Activated CD8-positive, alpha-beta T cell treated with anti-CD3 and anti-CD28 coated beads for 36 hours (primary cell): ENCODE measurements around the gene CLEC2D. TPM values are rescaled to one million over a fixed set of nuclear protein-coding genes. Genes with fewer than 3 reads are reported as not detected.

Experiments used
- ATAC-seq: fragments of 200-7000 bp; cut with Tn5 transposase; one replicate; pipeline ENCODE4 v1.10.0; 2021; ENCODE audit warnings: mild to moderate bottlenecking, moderate library complexity
- CTCF ChIA-PET: fragments of 350-600 bp; sonication (Branson Sonifier 250); formaldehyde crosslinking; loops from one replicate; lab custom pipeline; 2021; ENCODE audit warnings: antibody characterized with exemption; lab: Charles Lee
- POLR2A ChIA-PET: fragments of 350-600 bp; sonication (Branson Sonifier 250); formaldehyde crosslinking; loops from one replicate; lab custom pipeline; 2021; ENCODE audit warnings: antibody characterized with exemption; lab: Charles Lee
- DNase-seq: peaks from one replicate; pipeline ENCODE4 v3.0.0-alpha.2; 2020
- H3K27ac Mint-ChIP-seq: one replicate; pipeline ENCODE4 v1.8.0; 2021; ENCODE audit warnings: mild to moderate bottlenecking, mixed read lengths
- H3K27me3 Mint-ChIP-seq: one replicate; pipeline ENCODE4 v1.8.0; 2021; ENCODE audit warnings: mixed read lengths
- H3K36me3 Mint-ChIP-seq: one replicate; pipeline ENCODE4 v1.8.0; 2021; ENCODE audit warnings: low read depth, mixed read lengths
- H3K4me1 Mint-ChIP-seq: one replicate; pipeline ENCODE4 v1.8.0; 2021; ENCODE audit warnings: low read depth, mixed read lengths
- H3K4me3 Mint-ChIP-seq: one replicate; pipeline ENCODE4 v1.8.0; 2021; ENCODE audit warnings: mild to moderate bottlenecking, moderate library complexity, mixed read lengths
- H3K9me3 Mint-ChIP-seq: one replicate; pipeline ENCODE4 v1.8.0; 2021; ENCODE audit warnings: mixed read lengths
- intact Hi-C: fragments of 100-400 bp; cut with micrococcal nuclease; formaldehyde crosslinking; loops from one replicate; pipeline ENCODE4 v1.10.0; 2022
- total RNA-seq, 2 experiments: library from RNA; stranded (reverse); gene quantifications; one replicate each; pipeline ENCODE4 v1.2.3, GENCODE V29; 2021
- TF ChIP-seq, protein P1 (sequence below): fragments of 200-600 bp; IDR thresholded peaks from one replicate; pipeline ENCODE4 v1.8.0; 2022; ENCODE audit warnings: antibody characterized with exemption, mild to moderate bottlenecking

The CLEC2D gene
- total RNA-seq, 2 experiments from 2014 or later = 240 to 259 TPM

DNA sequence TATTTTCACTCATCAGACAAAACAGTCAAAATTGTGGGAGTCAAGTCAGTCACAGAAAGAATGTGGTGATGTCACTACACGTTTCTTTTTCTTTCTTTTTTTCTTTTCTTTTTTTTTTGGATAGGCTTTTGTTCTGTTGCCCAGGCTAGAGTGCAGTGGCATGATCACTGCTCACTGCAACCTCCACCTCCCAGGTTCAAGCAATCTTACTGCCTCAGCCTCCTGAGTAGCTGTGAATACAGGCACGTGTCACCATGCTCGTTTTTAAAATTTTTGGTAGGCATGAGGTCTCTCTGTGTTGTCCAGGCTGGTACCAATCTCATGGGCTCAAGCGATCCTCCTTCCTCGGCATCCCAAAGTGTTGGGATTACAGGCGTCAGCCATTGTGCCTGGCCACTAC lies 61.1 kb downstream of the CLEC2D start:
- H3K27me3 Mint-ChIP-seq = no peaks in the 10 kb centered on the region
- H3K4me3 Mint-ChIP-seq = peak overlapping the region; percentile 76
- TF ChIP-seq, protein P1, sequence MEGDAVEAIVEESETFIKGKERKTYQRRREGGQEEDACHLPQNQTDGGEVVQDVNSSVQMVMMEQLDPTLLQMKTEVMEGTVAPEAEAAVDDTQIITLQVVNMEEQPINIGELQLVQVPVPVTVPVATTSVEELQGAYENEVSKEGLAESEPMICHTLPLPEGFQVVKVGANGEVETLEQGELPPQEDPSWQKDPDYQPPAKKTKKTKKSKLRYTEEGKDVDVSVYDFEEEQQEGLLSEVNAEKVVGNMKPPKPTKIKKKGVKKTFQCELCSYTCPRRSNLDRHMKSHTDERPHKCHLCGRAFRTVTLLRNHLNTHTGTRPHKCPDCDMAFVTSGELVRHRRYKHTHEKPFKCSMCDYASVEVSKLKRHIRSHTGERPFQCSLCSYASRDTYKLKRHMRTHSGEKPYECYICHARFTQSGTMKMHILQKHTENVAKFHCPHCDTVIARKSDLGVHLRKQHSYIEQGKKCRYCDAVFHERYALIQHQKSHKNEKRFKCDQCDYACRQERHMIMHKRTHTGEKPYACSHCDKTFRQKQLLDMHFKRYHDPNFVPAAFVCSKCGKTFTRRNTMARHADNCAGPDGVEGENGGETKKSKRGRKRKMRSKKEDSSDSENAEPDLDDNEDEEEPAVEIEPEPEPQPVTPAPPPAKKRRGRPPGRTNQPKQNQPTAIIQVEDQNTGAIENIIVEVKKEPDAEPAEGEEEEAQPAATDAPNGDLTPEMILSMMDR = no peak
- H3K36me3 Mint-ChIP-seq = peaks cover 6% of the 10 kb centered on the region
- peaks cover 2% of the 10 kb centered on the region for H3K9me3 Mint-ChIP-seq
- H3K4me1 Mint-ChIP-seq = peaks cover 41% of the 10 kb centered on the region
- intact Hi-C loops = no loop called here
- POLR2A ChIA-PET = interaction anchor here (1.2 to 2.3 kb wide), 5 partner anchors 12 to 83 kb away, joined by 3 to 9 read pairs (median 5); no protein-coding TSS in a partner anchor
- ATAC-seq = no peak
- CTCF ChIA-PET = interaction anchor here (1.2 to 2.3 kb wide), 4 partner anchors 12 to 22 kb away, joined by 3 to 9 read pairs (median 6); no protein-coding TSS in a partner anchor
- H3K27ac Mint-ChIP-seq = no peak overlapping the region
- DNase-seq = no peak

DNA sequence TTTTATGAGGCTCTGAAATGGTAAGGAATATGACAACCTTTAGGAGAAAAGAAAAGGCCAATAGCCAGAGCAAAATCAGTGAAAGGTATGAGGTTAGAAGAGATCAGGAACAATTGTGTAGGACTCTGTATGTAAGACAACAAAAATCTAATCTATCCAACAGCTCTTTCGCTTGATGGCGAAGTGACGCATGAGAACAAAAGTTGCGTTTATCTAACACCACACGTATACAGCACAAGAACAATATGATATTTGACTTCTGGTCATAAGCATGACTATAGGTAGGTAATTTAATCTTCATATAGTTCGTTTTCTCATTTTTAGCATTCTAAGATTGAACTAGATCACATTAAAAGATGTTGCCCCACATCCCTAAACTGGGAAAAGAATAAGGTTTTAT lies 61.9 kb downstream of the CLEC2D start:
- DNase-seq (no peak), ATAC-seq (no peak)
- CTCF ChIA-PET = interaction anchor here (0.6 to 4.2 kb wide), 3 partner anchors 11 to 23 kb away, joined by 3 to 20 read pairs (median 9); no protein-coding TSS in a partner anchor
- peaks cover 6% of the 10 kb centered on the region for H3K36me3 Mint-ChIP-seq
- H3K27me3 Mint-ChIP-seq = no peaks in the 10 kb centered on the region
- peak overlapping the region; percentile 88 for H3K27ac Mint-ChIP-seq
- POLR2A ChIA-PET = interaction anchor here (1.0 to 2.3 kb wide), 3 partner anchors 23 to 63 kb away, joined by 5 to 11 read pairs (median 9); no protein-coding TSS in a partner anchor
- H3K4me3 Mint-ChIP-seq = peak overlapping the region; percentile 76
- intact Hi-C loops = no loop called here
- peaks cover 4% of the 10 kb centered on the region for H3K9me3 Mint-ChIP-seq
- H3K4me1 Mint-ChIP-seq = peaks cover 42% of the 10 kb centered on the region
- TF ChIP-seq, protein P1 = no peak

DNA sequence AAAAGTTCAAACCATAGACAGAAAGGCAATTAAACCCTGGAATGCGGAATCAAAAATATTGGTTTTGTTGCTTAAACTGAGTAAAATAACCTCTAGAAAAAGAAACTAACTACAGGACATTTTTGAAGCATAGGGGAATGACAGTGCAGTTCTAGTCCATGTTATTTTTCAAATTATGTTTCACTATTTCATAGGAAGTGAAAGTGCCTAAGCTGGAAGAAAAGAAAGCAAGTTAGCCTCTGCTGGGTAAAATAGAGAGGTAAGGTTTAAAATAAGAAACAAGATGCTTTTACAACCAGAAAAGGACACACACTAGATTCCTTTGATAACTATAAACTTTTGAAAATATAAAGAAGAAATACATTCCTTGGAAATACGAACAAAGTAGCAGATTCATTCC lies 62.3 kb downstream of the CLEC2D start:
- no peaks in the 10 kb centered on the region for H3K27me3 Mint-ChIP-seq
- ChIA-PET POLR2A (interaction anchor here (1.0 to 2.3 kb wide), 5 partner anchors 23 to 77 kb away, joined by 3 to 11 read pairs (median 8); no protein-coding TSS in a partner anchor), CTCF (interaction anchor here (0.6 to 4.2 kb wide), 3 partner anchors 11 to 23 kb away, joined by 3 to 20 read pairs (median 6); no protein-coding TSS in a partner anchor)
- TF ChIP-seq, protein P1 = no peak
- peaks cover 4% of the 10 kb centered on the region for H3K9me3 Mint-ChIP-seq
- H3K4me3 Mint-ChIP-seq = peak overlapping the region; percentile 76
- peak overlapping the region; percentile 88 for H3K27ac Mint-ChIP-seq
- ATAC-seq (peak; percentile 65), DNase-seq (no peak)
- intact Hi-C loops = no loop called here
- H3K4me1 Mint-ChIP-seq = peaks cover 46% of the 10 kb centered on the region
- peaks cover 6% of the 10 kb centered on the region for H3K36me3 Mint-ChIP-seq

DNA sequence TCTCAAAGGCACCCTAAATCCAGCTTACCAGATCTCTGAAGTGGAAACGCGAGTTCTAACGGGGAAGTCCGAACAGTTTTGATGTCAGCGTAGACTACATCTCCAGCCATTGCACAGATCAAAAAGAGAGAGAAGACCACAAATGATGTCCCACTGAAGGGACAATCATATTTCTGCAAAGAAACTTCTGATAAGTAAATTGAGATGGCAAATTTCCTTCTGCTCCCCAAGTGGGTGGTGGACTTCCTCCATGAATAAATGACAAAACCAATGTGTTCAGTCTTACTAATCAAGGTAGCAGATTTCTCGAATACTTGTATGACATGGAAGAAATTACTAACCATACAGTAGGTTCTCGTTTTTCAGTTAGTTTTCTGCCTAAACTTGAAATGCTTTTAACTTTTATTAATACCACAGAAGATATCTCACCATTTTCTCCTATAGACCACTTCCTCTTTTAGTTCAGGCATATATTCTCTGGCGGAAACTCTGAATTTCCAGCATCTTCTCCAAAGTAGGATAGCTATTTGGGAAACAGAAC lies 63.5 kb downstream of the CLEC2D start, which contains the start of gene CLECL1:
Gene CLECL1 (minus strand): TSS at position 177 of the 541 bp plus-strand sequence.
- Mint-ChIP-seq H3K36me3 (peaks cover 6% of the 10 kb centered on the region), H3K27ac (peak within 1 kb of the TSS; percentile 88), H3K27me3 (no peaks in the 10 kb centered on the region), H3K9me3 (peaks cover 4% of the 10 kb centered on the region), H3K4me1 (peaks cover 57% of the 10 kb centered on the region), H3K4me3 (peak within 1 kb of the TSS; percentile 76)
- TF ChIP-seq, protein P1 = no peak
- ChIA-PET CTCF (interaction anchor here (0.7 to 4.2 kb wide), 5 partner anchors 10 to 101 kb away, joined by 3 to 20 read pairs (median 3); no protein-coding TSS in a partner anchor), POLR2A (interaction anchor here (0.9 to 2.1 kb wide), 6 partner anchors 24 to 78 kb away, joined by 3 to 11 read pairs (median 5); partner anchors contain the start of gene CD69)
- intact Hi-C loops = no loop called here
- ATAC-seq (peak; percentile 70), DNase-seq (peak; percentile 40)

DNA sequence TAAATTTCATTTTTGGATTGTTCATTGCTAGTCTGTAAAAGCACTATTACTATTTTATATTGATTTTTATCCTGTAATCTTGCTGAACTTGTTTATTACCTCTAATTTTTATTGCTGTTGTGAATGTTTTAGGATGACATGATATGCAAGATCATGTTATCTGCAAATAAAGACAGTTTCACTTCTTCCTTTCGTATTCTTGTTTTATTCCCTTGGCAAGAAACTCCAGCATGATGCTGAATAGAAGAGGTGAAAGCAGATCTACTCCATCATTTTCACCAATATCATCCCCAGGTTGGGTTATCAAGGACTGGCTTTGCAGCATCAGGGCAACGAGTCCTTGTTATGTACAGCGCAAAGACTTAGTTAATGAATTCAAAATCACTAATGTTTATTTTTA lies 66.1 kb downstream of the CLEC2D start:
- Mint-ChIP-seq H3K4me3 (no peak overlapping the region), H3K9me3 (peaks cover 14% of the 10 kb centered on the region), H3K27me3 (no peaks in the 10 kb centered on the region), H3K4me1 (peaks cover 70% of the 10 kb centered on the region), H3K27ac (no peak overlapping the region), H3K36me3 (peaks cover 21% of the 10 kb centered on the region)
- CTCF ChIA-PET = interaction anchor here (1.2 kb wide), 1 partner anchor 12 kb away, joined by 3 read pairs; no protein-coding TSS in a partner anchor
- TF ChIP-seq, protein P1 = no peak
- ATAC-seq (no peak), DNase-seq (no peak)
- intact Hi-C loops = no loop called here
- POLR2A ChIA-PET = no interaction called here
